Measurements from ENCODE around the gene ADSS1. TPM values are rescaled to one million over a fixed set of nuclear protein-coding genes. Genes with fewer than 3 reads are reported as not detected.
"Not testable (repeated sequence)": the region's sequence is repeated elsewhere in the genome, so short reads cannot be mapped to it uniquely, and the experiment has no call there.

The ADSS1 gene
- total RNA-seq, 1 experiment from 2014 or later: 0.84 TPM

DNA sequence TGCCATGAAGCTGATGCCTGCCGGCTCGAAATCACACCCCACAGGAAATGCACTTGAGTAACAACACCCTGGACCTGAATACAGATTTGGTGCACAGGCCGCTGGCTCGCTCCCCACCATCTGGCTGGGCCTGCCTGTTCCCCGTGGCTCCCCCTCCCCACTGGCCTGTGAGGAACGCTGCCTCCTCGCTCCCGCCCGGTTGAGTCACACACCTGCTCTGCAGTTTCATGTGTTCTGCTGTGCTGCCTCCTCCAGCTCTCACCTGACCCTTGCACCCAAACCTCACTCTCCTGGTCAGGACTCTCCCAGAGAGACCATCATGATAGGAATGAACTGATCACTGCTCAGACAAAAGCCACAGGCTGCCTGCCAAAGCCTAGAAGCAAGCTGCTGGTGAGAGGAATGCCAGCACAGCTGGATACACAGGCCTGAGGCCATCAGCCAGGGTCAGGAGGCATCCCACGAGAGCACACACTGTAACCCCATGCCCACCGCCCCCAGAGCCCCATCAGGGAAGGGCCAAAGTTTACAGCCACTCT lies 25.2 kb downstream of the ADSS1 start:
- peak; percentile 63 for DNase-seq (ENCODE audit: low read depth)

DNA sequence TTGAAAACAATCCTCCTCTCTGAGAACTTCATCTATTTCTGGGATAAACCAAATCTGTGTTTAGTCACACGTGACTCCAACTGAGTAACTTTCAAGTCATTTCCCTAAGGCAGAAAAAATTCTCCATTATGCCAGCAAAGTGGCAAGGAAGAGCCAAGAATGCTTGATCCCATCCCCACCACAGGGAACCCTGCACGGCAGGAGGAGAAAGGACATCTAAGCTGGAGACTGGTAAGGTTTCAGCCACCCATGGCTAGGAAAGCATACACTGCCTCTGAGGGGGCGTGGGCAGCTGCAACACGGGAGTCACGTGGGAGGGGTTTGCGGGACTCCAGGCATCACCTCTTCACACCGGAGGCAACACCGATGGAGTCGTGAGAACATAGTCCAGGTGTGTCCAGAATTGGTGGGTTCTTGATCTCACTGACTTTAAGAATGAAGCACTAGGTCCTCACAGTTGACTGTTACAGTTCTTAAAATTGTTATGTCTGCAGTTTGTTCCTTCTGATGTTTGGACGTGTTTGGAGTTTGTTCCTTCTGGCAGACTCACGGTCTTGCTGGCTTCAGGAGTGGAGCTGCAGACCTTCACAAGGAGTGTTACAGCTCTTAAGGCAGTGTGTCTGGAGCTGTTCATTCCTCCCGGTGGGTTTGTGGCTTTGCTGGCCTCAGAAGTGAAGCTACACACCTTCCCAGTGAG lies 26.2 kb downstream of the ADSS1 start:
- DNase-seq (ENCODE audit: low read depth): peak; percentile 67

DNA sequence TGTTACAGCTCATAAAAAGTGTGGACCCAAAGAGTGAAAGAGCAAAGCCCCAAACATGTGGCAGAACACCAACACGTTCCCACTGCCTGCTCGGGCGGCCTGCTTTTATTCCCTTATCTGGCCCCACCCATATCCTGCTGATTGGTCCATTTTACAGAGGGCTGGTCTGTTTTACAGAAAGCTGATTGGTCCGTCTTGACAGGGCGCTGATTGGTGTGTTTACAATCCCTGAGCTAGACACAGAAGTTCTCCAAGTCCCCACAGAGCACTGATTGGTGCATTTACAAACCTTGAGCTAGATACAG lies 26.7 kb downstream of the ADSS1 start:
- not testable (repeated sequence) for DNase-seq (ENCODE audit: low read depth)

DNA sequence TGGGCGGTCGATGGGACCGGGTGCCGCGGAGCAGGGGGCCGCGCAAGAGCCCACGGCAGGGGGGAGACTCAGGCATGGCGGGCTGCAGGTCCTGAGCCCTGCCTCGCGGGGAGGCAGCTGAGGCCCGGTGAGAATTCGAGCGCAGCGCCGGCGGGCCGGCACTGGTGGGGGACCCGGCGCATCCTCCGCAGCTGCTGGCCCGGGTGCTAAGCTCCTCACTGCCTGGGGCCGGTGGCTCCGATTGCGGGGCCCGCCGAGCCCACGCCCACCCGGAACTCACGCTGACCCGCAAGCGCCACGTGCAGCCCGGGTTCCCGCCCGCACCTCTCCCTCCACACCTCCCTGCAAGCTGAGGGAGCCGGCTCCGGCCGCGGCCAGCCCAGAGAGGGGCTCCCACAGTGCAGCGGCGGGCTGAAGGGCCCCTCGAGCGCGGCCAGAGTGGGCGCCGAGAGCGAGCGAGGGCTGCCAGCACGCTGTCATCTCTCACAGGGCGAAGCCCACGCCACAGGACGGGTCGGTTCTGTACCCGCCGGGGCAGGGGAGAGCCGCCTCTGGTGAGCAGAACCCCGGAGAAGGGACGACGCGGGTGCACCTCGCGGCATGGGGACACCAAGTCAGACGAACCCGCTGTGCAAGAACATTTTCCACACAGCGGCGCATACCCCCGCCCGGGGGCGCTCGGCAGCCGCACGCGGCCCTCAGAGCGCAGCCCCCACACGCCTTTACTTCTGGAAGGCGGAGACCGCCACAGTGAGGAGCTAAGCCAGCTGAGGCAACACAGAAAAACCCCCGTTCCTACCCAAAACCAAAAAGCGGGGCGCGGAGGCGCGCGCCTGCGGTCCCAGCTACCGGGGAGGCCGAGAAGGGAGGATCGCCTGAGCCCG lies 27.8 kb downstream of the ADSS1 start:
- DNase-seq (ENCODE audit: low read depth): no peak

DNA sequence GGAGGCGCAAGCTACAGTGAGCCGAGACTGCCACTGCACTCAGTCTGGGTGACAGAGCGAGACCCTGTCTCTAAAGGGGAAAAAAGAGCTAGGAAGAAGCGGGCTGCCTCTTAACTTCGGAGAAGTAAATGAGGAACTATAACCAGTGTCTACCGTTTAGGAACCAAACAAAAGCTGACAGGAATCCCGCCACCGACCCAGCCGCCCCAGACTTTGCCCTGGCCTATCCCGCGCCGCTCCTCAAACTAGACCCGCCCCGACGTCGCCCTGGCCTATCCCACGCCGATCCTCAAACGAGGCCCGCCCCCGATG lies 28.4 kb downstream of the ADSS1 start:
- no peak for DNase-seq (ENCODE audit: low read depth)

DNA sequence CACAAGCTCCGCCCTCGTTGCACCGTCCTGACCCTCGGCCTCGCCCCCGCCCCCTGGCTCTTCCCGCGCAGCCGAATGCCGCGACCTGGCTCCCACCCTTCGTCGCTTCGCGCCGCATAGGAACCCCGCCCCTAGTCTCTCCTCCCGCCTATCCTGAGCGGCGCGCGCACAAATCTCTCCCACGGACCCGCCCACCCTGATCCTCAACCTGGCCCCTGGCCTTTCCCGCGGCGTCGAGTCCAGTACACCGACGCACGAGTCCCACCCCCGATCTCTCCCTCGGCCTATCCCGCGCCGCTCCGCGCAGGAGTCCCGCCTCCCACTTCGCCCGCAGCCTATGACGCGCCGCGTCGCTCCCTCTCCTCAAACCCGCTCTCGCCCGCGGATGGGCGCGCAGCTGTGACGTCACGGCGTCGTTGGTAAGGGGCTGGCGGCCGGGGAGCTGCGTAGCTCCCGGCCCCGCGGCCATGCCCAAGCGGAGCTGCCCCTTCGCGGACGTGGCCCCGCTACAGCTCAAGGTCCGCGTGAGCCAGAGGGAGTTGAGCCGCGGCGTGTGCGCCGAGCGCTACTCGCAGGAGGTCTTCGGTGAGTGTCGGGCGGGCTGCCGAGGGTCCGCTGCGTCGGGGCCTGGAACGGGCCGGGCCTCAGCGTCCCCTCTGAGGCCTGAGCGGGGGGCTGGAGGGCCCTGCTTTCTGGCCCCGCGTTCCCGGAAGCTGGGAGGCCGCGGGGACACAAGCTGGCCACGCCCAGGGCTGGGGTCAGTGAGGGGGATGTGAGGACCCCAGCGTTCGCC lies 28.9 kb downstream of the ADSS1 start, which contains the start of gene SIVA1:
TSS of gene SIVA1 (plus strand) at position 413 of the 793 bp plus-strand sequence. CDS start at position 468, 55 bp downstream.
- peak; percentile 96 for DNase-seq (ENCODE audit: low read depth)

DNA sequence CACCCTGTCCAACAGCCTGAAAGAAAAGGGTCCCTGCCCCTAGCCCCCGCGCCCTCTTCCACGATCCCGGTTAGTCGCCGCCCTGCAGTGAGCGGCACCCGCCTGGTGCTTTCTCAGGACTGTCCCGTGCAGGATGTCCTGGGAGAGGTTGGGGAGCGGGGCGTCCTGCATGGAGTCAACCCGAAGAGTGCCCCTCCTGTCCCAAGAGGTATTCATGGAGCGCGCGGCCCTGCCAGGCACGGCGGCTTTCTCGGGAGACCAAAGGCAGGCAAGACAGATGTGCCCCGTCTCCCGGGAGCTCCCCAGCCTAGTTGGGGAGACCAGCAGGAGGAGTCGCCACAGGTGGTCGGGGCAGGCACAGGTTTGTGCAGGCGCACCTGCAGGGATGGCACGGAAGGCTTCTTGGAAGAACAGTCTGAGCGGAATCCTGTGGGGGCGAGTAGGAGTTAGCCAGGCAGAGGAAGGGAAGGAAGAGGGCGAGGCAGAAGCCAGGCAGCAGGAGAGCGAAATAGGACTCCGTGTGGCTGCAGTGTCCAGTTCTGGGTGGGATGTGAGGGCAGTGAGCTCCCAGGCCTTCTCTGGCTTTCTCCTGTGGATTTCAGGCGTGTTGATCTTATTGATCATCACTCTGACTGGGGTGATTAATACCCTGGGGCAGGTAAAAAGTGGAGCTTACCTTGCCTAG lies 29.6 kb downstream of the ADSS1 start:
- no peak for DNase-seq (ENCODE audit: low read depth)

DNA sequence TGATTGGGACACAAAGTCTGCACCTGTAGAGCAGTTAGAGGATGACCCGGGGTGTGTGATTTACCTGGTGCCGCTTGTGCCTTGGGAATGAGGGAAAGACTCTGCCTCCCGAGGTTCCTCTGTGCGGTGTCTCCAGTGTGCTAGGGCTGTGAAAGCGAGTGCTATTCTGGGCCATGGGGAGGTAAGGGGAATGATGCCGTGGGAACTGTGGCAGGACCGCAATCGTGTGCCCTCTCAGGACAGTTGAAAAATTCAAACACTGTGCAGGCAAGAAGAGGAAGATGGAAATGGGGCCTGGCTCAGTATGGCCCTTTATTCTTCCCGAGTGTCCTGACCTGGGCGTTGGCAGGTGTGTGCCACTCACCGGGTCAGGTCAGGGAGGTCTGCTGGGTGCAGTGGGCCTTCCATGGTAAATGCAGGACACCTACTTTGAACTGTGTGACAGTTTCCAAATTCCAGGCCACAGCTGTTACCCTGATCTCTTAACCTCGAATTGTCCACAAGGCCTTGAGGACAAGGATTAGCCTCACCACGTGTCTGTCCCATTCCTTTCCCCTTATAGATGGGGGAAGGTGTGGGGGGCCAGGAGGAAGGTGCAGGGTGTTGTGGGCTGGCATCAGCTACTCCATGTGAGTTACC lies 30.3 kb downstream of the ADSS1 start:
- DNase-seq (ENCODE audit: low read depth): no peak

DNA sequence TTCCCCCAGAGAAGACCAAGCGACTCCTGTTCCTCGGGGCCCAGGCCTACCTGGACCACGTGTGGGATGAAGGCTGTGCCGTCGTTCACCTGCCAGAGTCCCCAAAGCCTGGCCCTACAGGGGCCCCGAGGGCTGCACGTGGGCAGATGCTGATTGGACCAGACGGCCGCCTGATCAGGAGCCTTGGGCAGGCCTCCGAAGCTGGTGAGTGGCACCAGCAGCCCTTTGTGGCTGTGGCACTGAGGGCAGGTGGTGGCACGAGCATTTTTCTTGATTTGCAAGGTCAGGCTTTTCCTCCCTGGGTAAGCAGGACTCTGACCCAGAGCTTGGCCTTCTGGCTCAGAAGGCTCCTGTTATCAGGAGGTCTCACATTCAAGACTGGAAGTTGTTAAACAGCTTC lies 31.6 kb downstream of the ADSS1 start:
- no peak for DNase-seq (ENCODE audit: low read depth)

DNA sequence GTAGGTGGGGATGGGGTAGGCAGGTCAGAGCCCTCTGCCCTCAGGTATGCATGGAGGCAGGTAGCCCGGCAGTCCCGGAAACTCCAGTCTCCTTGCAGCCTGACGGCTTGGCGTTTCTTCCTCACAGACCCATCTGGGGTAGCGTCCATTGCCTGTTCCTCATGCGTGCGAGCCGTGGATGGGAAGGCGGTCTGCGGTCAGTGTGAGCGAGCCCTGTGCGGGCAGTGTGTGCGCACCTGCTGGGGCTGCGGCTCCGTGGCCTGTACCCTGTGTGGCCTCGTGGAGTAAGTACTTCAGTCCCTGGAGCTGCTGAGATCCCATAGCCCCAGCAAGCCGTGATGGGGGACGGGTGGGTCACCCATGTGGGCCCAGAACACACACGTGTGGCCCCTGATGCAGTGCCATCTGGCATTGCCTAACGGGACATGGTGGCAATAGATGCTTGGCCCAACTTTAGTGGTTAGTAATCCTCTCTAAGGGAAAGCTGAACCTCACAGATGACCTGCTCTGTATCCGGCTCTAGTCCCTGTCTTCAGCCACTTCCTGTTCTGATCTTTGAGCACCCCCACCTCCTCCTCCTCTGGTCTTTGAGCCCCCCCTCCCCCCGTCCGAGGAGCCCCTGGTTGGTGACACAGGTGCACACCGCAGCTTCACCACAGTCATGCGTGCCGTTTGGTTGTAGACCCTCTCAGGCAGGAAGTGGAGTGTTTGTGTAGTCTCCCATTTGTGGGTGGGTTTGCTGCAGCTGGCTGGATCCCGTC lies 32.6 kb downstream of the ADSS1 start:
- no peak for DNase-seq (ENCODE audit: low read depth)

DNA sequence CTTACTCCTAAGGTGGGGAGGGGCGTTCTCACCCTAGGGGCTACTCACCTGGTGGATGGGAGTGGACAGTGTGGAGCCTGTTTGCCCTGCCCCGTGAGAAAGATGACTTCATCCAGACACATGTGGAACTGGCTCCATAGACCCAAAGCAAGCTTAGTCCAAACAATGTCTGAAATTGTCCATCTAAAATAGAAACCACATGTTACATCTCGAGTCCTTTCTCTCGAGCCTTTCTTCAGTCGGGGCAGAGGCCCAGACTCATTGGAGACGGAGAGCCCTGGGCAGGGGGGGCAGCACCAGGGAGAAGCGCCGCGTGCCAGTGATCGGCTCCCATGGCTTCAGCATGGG lies 33.2 kb downstream of the ADSS1 start:
- no peak for DNase-seq (ENCODE audit: low read depth)

DNA sequence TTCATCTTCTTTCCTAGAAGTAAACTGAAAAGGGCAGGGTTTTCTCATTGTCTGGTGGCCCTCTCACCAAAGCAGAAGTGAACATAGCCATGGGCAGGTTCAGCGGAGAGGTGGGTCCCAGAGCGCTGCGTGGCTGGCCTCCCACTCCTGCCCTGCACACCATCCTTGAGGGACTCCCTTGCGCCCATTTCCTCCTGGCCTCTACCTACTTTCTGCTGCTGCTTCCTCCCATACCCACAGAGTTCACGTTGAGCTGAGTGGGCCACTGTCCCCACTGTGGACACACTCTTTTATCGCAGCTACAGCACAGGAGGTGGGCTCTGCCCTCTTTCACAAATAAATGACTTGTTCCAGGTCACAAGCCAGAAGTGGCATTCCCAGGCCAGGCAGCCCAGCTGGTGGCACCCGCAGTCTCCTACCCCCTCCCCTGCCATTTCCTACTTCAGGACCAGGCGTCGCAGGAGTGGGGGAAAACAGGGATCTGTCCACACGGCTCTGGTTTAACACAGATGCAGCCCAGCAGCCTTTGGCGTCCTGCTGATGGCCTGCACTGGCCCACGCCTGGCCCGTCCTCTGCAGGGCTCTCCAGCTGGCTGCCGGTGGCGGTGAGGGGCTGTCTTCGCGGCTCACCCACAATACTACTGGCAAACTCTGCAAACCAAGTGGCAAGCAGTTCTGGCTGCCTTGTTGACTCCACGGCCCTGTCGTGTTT lies 33.8 kb downstream of the ADSS1 start:
- no peak for DNase-seq (ENCODE audit: low read depth)

DNA sequence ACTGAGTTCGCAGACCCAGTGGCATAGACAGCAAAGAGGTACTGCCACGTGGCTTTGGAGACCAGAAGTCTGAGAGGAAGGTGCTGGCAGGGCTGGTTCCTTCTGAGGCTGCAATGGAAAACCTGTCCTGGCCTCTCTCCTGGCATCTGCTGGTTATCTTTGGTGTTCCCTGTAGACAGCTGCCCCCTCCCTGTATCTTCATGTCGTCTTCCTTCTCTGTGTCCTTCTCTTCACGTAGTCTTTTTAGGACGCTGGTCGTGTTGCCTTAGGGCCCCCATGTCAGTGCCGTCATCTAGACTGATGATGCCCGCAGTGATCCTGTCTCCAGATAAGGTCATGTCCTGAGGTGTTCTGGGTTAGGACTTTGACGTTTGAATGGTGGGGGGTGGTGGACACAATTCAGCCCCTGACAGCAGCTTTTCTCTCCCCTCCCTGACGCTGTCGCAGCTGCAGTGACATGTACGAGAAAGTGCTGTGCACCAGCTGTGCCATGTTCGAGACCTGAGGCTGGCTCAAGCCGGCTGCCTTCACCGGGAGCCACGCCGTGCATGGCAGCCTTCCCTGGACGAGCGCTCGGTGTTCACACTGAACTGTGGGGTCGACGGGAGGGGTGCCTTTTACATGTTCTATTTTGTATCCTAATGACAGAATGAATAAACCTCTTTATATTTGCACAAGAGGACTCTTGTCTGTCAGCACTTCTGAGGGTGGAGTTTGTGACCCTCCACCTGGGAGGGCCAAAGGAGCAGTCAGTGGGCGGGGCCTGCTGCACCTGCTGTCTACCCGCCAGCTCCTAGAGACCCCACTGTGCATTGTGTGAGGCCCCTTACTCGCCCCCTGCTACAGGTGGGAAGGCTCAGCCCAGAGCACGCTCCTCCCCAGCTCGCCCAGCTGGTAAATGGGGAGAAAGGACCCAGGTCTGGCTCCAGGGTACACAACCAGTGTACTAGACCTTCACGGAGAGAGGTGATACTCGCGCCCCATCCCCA lies 35.2 kb downstream of the ADSS1 start:
- no peak for DNase-seq (ENCODE audit: low read depth)

DNA sequence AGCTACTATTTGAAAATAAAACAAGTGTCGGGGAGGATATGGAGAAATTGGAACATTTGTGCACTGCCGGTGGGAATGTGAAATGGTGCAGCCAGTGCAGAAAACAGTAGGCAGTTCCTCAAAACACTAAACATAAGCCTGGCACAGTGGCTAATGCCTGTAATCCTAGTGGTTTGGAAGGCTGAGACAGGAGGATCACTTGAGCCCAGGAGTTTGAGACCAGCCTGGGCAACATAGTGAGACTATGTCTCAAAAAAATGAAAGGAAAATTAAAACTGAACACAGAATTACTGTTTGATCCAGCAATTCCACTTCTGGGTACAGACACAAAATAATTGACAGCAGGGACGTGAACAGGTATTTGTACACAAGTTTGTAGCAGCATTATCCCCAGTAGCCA lies 41.5 kb downstream of the ADSS1 start:
- DNase-seq (ENCODE audit: low read depth): no peak

DNA sequence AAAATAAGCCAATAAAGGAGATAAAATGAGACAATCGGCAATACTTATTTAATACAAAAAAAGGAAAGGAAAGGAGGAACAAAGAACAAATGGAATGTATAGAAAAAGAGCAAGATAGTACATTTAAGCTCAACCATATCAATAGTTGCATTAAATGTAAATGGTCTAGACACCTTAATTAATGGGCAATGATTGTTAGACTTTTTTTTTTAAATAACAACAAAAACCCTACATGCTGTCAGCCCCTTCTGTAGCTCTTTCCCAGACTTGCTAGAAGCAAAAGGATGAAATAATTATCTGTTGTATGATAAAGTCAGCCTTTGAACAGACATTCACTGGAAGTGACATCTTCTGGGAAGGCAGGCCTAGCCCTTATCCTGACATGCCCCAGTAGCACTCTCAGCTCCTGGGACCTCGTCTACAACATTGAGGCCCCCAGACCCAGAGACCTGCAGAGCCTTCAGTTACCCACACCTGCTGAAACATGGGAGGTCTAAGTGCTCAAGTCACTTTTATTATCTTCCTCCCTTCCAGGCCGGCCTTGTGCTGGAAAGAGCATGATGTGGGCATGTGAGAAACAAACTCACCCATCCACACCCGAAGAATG lies 42.3 kb downstream of the ADSS1 start:
- DNase-seq (ENCODE audit: low read depth): no peak

DNA sequence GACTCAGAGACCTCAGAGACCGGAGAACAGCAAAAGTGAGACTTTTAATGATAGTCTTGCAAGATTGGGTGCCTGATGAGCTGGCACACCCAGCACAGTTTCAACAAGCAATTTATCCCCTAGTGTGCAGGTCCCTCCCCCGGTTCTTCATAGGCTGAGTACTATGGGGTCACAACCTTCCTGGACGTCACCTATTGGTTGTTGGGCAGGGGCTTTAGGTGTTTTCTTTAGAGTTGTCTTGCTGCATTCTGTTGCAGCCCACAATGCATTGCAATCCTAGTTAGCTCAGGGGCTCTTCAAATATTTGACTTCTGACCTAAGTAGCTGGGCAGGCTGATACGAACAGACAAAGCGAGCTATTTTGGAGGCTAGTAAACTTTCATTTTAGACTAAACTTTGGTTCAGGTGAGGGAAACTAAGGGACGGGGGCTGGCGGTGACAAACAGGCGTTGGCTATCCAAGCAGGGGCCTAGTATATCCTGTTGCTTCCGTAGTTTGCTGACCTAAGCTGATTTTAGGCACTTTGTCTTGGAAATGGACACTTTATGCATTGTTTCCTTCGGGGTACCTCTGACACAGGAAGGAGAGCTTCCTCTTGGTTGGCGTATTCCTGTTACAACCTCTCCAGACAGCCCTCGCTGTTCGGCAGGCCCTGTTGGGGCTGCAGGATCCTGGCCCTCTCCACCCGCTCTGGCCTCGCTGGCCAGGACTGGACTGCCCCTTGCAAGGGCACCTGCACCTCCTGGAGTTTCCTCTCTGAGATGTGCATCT lies 43.0 kb downstream of the ADSS1 start:
- no peak for DNase-seq (ENCODE audit: low read depth)

DNA sequence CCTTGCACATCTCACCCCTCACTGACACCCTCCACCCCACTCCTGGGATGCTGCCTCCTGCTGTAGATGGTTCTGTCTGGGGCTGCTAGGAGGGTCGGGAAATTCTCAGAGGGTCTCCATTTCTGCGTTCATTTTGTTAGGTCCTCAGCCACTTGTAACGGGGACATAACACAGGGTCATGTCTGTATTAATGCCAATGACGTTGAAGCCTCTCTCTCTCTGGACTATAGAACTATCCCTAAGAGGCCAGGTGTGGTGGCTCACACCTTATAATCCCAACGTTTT lies 43.5 kb downstream of the ADSS1 start:
- DNase-seq (ENCODE audit: low read depth): no peak
